HepG2 (cell line): ENCODE measurements around the gene GPR158. TPM values are rescaled to one million over a fixed set of nuclear protein-coding genes. Genes with fewer than 3 reads are reported as not detected.

ENCODE experiments used
- ATAC-seq: fragments of 200-7000 bp; cut with Tn5 transposase; 3 replicates; pipeline ENCODE4 v1.9.1; 2020; ENCODE audit warnings: mild to moderate bottlenecking, moderate library complexity
- BruUV-seq: library from RNA; stranded (reverse); fragments of 400-500 nt; replicated peaks from 2 replicates; lab custom pipeline; 2021; lab: Mats Ljungman, UMichigan
- CTCF ChIA-PET: fragments of 300-600 bp; formaldehyde crosslinking; extraction: SDS; loops from one replicate; lab custom pipeline; 2021; ENCODE audit warnings: low total read pairs, inconsistent platforms, low intra/inter-chr PET ratio; lab: Yijun Ruan, JAX
- POLR2A ChIA-PET: fragments of 350-600 bp; sonication (Branson Sonifier 250); formaldehyde crosslinking; loops from one replicate; lab custom pipeline; 2020; ENCODE audit warnings: antibody characterized with exemption, inconsistent platforms; lab: Yijun Ruan, JAX
- DNase-seq: peaks from one replicate; pipeline ENCODE4 v3.0.0-alpha.2; 2015; ENCODE audit warnings: low spot score
- FAIRE-seq: peaks from 3 replicates; lab custom pipeline; 2011; peaks lifted over from hg19 to GRCh38; lab: Jason Lieb, UNC
- H2AFZ ChIP-seq: one replicate; pipeline ENCODE4 v1.6.1; 2011; ENCODE audit warnings: low read length, inconsistent platforms
- H3K27ac ChIP-seq: fragments of 300-600 bp; 3 replicates; pipeline ENCODE4 v1.8.0; 2011; ENCODE audit warnings: mixed run types, mild to moderate bottlenecking, mixed read lengths, low read length, inconsistent platforms; ENCODE audit not compliant: insufficient read depth; ENCODE audit errors: extremely low read length
- H3K27me3 ChIP-seq, 2 experiments: fragments of 200-600 bp in 1 of 2; 2 replicates in 1 of 2; 3 replicates in 1 of 2; pipeline versions ENCODE4 v1.6.0 to v1.8.0; 2011; ENCODE audit warnings: low read length in 2 of 2, mild to moderate bottlenecking in 2 of 2, moderate library complexity in 2 of 2, inconsistent platforms in 1 of 2; ENCODE audit not compliant: insufficient read depth in 2 of 2, control insufficient read depth in 1 of 2
- H3K36me3 ChIP-seq, 2 experiments: fragments of 200-600 bp in 1 of 2; replicated peaks in 1 of 2; 2 replicates in 1 of 2; 3 replicates in 1 of 2; pipeline versions ENCODE4 v1.5.1 to v1.8.0; 2011; ENCODE audit warnings: low read length in 2 of 2, inconsistent platforms in 1 of 2; ENCODE audit not compliant: insufficient read depth in 2 of 2, control insufficient read depth in 1 of 2
- H3K4me1 ChIP-seq: 2 replicates; pipeline ENCODE4 v1.5.1; 2012; ENCODE audit warnings: low read length, inconsistent platforms; ENCODE audit not compliant: insufficient read depth
- H3K4me2 ChIP-seq: 2 replicates; pipeline ENCODE4 v1.6.0; 2011; ENCODE audit warnings: low read depth, low read length, inconsistent platforms
- H3K4me3 ChIP-seq, 3 experiments: fragments of 200-600 bp in 1 of 3; sonication (generic), shearing (Covaris generic) in 1 of 3; replicated peaks in 1 of 3; 2 replicates each; pipeline ENCODE4 v1.5.1; 2011 to 2016; ENCODE audit warnings: low read length in 3 of 3, inconsistent platforms in 2 of 3, low read depth in 2 of 3, mild to moderate bottlenecking in 2 of 3, control low read depth in 1 of 3, mixed read lengths in 1 of 3; ENCODE audit not compliant: insufficient read depth in 1 of 3
- H3K79me2 ChIP-seq: one replicate; pipeline ENCODE4 v1.6.1; 2011; ENCODE audit warnings: low read length, inconsistent platforms; ENCODE audit not compliant: insufficient read depth
- H3K9ac ChIP-seq: 2 replicates; pipeline ENCODE4 v1.6.0; 2011; ENCODE audit warnings: mild to moderate bottlenecking, low read depth, low read length, inconsistent platforms; ENCODE audit not compliant: insufficient read depth
- H3K9me3 ChIP-seq: 2 replicates; pipeline ENCODE4 v1.5.1; 2012; ENCODE audit warnings: mild to moderate bottlenecking, low read length
- H4K20me1 ChIP-seq: 2 replicates; pipeline ENCODE4 v1.6.0; 2011; ENCODE audit warnings: inconsistent platforms, mild to moderate bottlenecking, low read length, moderate library complexity; ENCODE audit not compliant: insufficient read depth
- ARNT2 ChIP-seq: sonication (generic); formaldehyde crosslinking; IDR thresholded peaks from 2 replicates; pipeline ENCODE4 v1.8.0; 2022; ENCODE audit warnings: mild to moderate bottlenecking, low read depth, missing genetic modification reagents, moderate library complexity
- CENPT ChIP-seq: sonication (generic); formaldehyde crosslinking; IDR thresholded peaks from 2 replicates; pipeline ENCODE4 v1.8.0; 2022; ENCODE audit warnings: low read depth, mild to moderate bottlenecking, moderate library complexity, missing genetic modification reagents
- HNRNPL ChIP-seq: fragments of 200-400 bp; formaldehyde crosslinking; IDR thresholded peaks from 2 replicates; pipeline ENCODE4 v1.6.1; 2017; ENCODE audit warnings: mild to moderate bottlenecking, low read depth, low read length
- KLF16 ChIP-seq, 2 experiments: sonication (generic) in 1 of 2; formaldehyde crosslinking in 1 of 2; IDR thresholded peaks; 2 replicates each; pipeline versions ENCODE4 v1.6.1 to v1.8.0; 2016 to 2023; ENCODE audit warnings: missing genetic modification reagents in 2 of 2, missing compliant biosample characterization in 1 of 2
- MLLT10 ChIP-seq: sonication (generic); formaldehyde crosslinking; IDR thresholded peaks from 2 replicates; pipeline ENCODE4 v1.4.0; 2020; ENCODE audit warnings: missing genetic modification reagents
- NFYB ChIP-seq: sonication (generic); formaldehyde crosslinking; IDR thresholded peaks from 2 replicates; pipeline ENCODE4 v1.4.0; 2020; ENCODE audit warnings: missing genetic modification reagents
- RBM39 ChIP-seq: fragments of 200-400 bp; formaldehyde crosslinking; IDR thresholded peaks from one replicate; pipeline ENCODE4 v1.6.1; 2018; ENCODE audit warnings: antibody characterized with exemption, mild to moderate bottlenecking, low read depth, low read length; ENCODE audit not compliant: poor library complexity, severe bottlenecking
- RXRA ChIP-seq: sonication (generic); formaldehyde crosslinking; IDR thresholded peaks from 2 replicates; pipeline ENCODE4 v1.5.1; 2020; ENCODE audit warnings: missing genetic modification reagents
- SIN3B ChIP-seq: fragments of 150-350 bp; IDR thresholded peaks from 2 replicates; pipeline ENCODE4 v1.6.1; 2014; ENCODE audit warnings: low read length
- SMARCE1 ChIP-seq: fragments of 450-650 bp; IDR thresholded peaks from 2 replicates; pipeline ENCODE4 v1.6.1; 2017; ENCODE audit warnings: borderline replicate concordance
- U2AF2 ChIP-seq: fragments of 200-400 bp; formaldehyde crosslinking; IDR thresholded peaks from 2 replicates; pipeline ENCODE4 v1.6.1; 2017; ENCODE audit warnings: low read depth, mild to moderate bottlenecking, low read length
- ZFX ChIP-seq: sonication (generic); formaldehyde crosslinking; IDR thresholded peaks from 2 replicates; pipeline ENCODE4 v1.4.0; 2020; ENCODE audit warnings: mild to moderate bottlenecking, low read depth, missing genetic modification reagents, moderate library complexity
- ZNF431 ChIP-seq: sonication (generic); formaldehyde crosslinking; IDR thresholded peaks from 2 replicates; pipeline ENCODE4 v1.9.0; 2022; ENCODE audit warnings: missing genetic modification reagents, low read depth, mild to moderate bottlenecking, borderline replicate concordance
- ZNF792 ChIP-seq: IDR thresholded peaks from 2 replicates; pipeline ENCODE4 v1.6.1; 2016
- WGBS: methylation state at CpG from one replicate; pipeline ENCODE4 v1.1.6; 2017; ENCODE audit warnings: low lambda C conversion rate; 5-methylcytosine and 5-hydroxymethylcytosine counted together
- in situ Hi-C: cut with HindIII; loops from 2 replicates; pipeline ENCODE4 v1.10.0; 2017; ENCODE audit warnings: low pct_unique_long_range_greater_than_20kb; ENCODE audit not compliant: extremely low pct_ligation_motif_present
- intact Hi-C: fragments of 100-400 bp; cut with micrococcal nuclease; formaldehyde crosslinking; loops from one replicate; pipeline ENCODE4 v1.10.0; 2022; ENCODE audit not compliant: unreplicated experiment
- polyA plus RNA-seq, 8 experiments: library from polyadenylated mRNA; depleted of rRNA in 3 of 8; stranded (reverse) in 7 of 8; unstranded in 1 of 8; fragments of >200 nt; fragmentation: Illumina TruSeq in 4 of 8; extraction: Trizol in 4 of 8; gene quantifications; 2 replicates each; pipeline versions ENCODE4 v1.2.1 to v1.2.3, GENCODE V29; 2011 to 2016; ENCODE audit warnings: low read depth in 4 of 8, missing spikeins in 1 of 8, mixed read lengths in 1 of 8; ENCODE audit not compliant: insufficient read depth in 1 of 8
- total RNA-seq, 5 experiments: library from RNA; depleted of rRNA; stranded (reverse); fragments of >200 nt; fragmentation: Illumina TruSeq; extraction: Trizol; gene quantifications; 2 replicates each; pipeline ENCODE4 v1.2.3, GENCODE V29; 2016; ENCODE audit warnings: low read depth in 1 of 5
- TF ChIP-seq, protein P1 (sequence below): sonication (generic); formaldehyde crosslinking; IDR thresholded peaks from 2 replicates; pipeline ENCODE4 v1.4.0; 2020; ENCODE audit warnings: mild to moderate bottlenecking, missing genetic modification reagents
- TF ChIP-seq, protein P2 (sequence below): sonication (generic); formaldehyde crosslinking; IDR thresholded peaks from 2 replicates; pipeline ENCODE4 v1.4.0; 2020; ENCODE audit warnings: missing genetic modification reagents

The GPR158 gene
- total and polyA plus RNA-seq, 2 of the 13 experiments (the other 11 are each of a cell fraction or from before 2014, with no cell fraction given): not detected

DNA sequence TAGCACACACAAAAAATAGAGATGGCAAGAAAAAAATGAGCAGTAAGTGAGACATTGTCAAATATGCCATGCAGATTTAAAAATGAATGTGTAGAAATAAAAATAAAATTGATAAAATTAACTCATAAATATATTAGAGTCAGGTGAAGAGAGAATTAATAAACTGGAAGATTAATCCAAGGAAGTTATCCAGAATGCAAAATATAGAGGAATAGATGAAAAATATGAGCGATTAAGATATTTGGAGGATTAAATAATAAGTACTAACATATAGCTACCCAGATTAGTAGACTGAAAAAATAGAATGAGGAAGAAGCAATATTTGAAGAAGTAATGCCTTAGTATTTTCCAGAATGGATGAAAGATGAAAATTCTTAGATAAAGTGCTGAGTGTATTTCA lies 103.4 kb downstream of the GPR158 start (continued):
- no peak for TF ChIP-seq MLLT10 (CRISPR knock-in tag)
- no peak for TF ChIP-seq SIN3B
- TF ChIP-seq ARNT2 (CRISPR knock-in tag): no peak
- TF ChIP-seq ZNF792 (CRISPR knock-in tag): no peak
- TF ChIP-seq HNRNPL: no peak
- TF ChIP-seq RBM39: no peak
- TF ChIP-seq SMARCE1: no peak
- TF ChIP-seq RXRA: no peak
- TF ChIP-seq, protein P1, sequence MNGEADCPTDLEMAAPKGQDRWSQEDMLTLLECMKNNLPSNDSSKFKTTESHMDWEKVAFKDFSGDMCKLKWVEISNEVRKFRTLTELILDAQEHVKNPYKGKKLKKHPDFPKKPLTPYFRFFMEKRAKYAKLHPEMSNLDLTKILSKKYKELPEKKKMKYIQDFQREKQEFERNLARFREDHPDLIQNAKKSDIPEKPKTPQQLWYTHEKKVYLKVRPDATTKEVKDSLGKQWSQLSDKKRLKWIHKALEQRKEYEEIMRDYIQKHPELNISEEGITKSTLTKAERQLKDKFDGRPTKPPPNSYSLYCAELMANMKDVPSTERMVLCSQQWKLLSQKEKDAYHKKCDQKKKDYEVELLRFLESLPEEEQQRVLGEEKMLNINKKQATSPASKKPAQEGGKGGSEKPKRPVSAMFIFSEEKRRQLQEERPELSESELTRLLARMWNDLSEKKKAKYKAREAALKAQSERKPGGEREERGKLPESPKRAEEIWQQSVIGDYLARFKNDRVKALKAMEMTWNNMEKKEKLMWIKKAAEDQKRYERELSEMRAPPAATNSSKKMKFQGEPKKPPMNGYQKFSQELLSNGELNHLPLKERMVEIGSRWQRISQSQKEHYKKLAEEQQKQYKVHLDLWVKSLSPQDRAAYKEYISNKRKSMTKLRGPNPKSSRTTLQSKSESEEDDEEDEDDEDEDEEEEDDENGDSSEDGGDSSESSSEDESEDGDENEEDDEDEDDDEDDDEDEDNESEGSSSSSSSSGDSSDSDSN (CRISPR knock-in tag): no peak

DNA sequence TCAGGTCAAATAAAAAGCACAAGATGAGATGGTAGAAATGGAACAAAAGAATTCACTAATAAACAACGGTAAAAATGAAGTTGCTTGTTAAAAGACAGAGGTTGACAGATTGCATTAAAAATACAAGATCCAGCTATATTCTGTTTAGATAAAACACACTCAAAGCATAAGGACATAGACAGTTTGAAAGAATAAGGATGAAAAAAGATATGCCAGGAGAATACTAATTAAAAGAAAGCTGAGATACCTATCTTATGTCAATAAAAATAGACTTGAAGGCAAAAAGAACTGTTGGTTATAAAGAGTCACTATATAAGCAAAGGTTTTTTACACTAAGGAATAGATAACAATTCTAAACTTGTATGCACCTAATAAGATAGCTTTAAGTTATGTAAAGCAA lies 105.3 kb downstream of the GPR158 start:
- no peak for ATAC-seq
- intact Hi-C loops (no loop called here), in situ Hi-C loops (no loop called here)
- H3K27me3 ChIP-seq: no peaks in the 10 kb centered on the region
- FAIRE-seq: no peak
- ChIA-PET CTCF (no interaction called here), POLR2A (no interaction called here)
- TF ChIP-seq, protein P2, sequence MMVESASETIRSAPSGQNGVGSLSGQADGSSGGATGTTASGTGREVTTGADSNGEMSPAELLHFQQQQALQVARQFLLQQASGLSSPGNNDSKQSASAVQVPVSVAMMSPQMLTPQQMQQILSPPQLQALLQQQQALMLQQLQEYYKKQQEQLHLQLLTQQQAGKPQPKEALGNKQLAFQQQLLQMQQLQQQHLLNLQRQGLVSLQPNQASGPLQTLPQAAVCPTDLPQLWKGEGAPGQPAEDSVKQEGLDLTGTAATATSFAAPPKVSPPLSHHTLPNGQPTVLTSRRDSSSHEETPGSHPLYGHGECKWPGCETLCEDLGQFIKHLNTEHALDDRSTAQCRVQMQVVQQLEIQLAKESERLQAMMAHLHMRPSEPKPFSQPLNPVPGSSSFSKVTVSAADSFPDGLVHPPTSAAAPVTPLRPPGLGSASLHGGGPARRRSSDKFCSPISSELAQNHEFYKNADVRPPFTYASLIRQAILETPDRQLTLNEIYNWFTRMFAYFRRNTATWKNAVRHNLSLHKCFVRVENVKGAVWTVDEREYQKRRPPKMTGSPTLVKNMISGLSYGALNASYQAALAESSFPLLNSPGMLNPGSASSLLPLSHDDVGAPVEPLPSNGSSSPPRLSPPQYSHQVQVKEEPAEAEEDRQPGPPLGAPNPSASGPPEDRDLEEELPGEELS: no peak
- no peak for TF ChIP-seq NFYB
- no peak for TF ChIP-seq ZFX (CRISPR knock-in tag)
- no peak for TF ChIP-seq RBM39
- TF ChIP-seq ZNF431 (CRISPR knock-in tag): no peak
- no peak for TF ChIP-seq U2AF2
- TF ChIP-seq KLF16 (CRISPR knock-in tag; IDR thresholded peaks at IDR 0.05): no peak
- TF ChIP-seq CENPT (CRISPR knock-in tag): no peak
- H3K9ac ChIP-seq: no peak overlapping the region
- H3K4me1 ChIP-seq: no peaks in the 10 kb centered on the region
- no peak overlapping the region for H3K4me3 ChIP-seq
- BruUV-seq: no TSS peak
- H3K27ac ChIP-seq: no peak overlapping the region
- no peaks in the 10 kb centered on the region for H4K20me1 ChIP-seq
- no peaks in the 10 kb centered on the region for H3K36me3 ChIP-seq
- DNase-seq: no peak
- peaks cover 12% of the 10 kb centered on the region for H3K9me3 ChIP-seq
- no peak overlapping the region for H3K4me2 ChIP-seq
- H3K79me2 ChIP-seq: no peaks in the 10 kb centered on the region
- no peak overlapping the region for H2AFZ ChIP-seq
- 27% methylated on average over 1 of the region's 1 CpG for WGBS
